Activated T-cell treated with anti-CD3 and anti-CD28 coated beads, Interleukin-2, amount 50 U/mL, for 4 hours (primary cell): Measurements from ENCODE around the gene ENDOV. TPM values are rescaled to one million over a fixed set of nuclear protein-coding genes. Genes with fewer than 3 reads are reported as not detected.

Experiments used
- ATAC-seq, 2 donors: fragments of 200-7000 bp; cut with Tn5 transposase; one replicate each; pipeline ENCODE4 v1.10.0; 2021
- DNase-seq: peaks from one replicate; pipeline ENCODE4 v3.0.0-alpha.2; 2020
- H3K27me3 Mint-ChIP-seq: one replicate; pipeline ENCODE4 v1.8.0; 2021; ENCODE audit warnings: low read depth, mixed read lengths
- H3K36me3 Mint-ChIP-seq: one replicate; pipeline ENCODE4 v1.8.0; 2022; ENCODE audit warnings: mixed read lengths; ENCODE audit not compliant: insufficient read depth
- H3K4me1 Mint-ChIP-seq: one replicate; pipeline ENCODE4 v1.8.0; 2021; ENCODE audit warnings: low read depth, mixed read lengths
- H3K4me3 Mint-ChIP-seq: one replicate; pipeline ENCODE4 v1.8.0; 2021; ENCODE audit warnings: mild to moderate bottlenecking, moderate library complexity, mixed read lengths
- H3K9me3 Mint-ChIP-seq: one replicate; pipeline ENCODE4 v1.8.0; 2021; ENCODE audit warnings: mixed read lengths
- total RNA-seq, 3 donors: library from RNA; stranded (reverse); gene quantifications; one replicate each; pipeline ENCODE4 v1.2.1, GENCODE V29; 2021

ENDOV gene
- total RNA-seq, 3 donors from 2014 or later: 11.2 to 12.9 (median 12.4) TPM

- no peak for DNase-seq
- Mint-ChIP-seq H3K4me1 (peaks cover 8% of the 10 kb centered on the region), H3K9me3 (no peaks in the 10 kb centered on the region), H3K4me3 (no peak overlapping the region), H3K27me3 (peaks cover 11% of the 10 kb centered on the region), H3K36me3 (no peaks in the 10 kb centered on the region)
- no peak for ATAC-seq
Measured at GRCh38 chr17:80427366-80428282, 12.7 kb downstream of the ENDOV start.

DNA sequence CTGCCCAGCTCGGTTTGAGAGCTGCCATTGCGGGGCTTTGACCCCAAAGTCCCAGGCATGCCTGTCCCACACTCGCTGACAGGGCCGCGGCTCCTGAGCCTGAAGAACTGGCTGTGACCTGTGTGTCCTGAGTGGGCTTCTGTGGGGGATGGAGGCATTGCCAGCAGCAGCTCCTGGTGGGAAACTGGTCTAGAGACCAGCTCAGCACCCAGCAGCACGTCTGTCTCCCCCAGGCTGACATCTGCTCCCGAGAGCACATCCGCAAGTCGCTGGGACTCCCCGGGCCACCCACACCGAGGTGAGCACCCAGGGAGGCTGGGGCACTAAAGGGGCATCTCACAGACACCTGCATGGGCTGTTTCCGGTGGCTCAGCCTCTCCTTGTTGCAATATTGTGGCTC is 13.4 kb downstream of the ENDOV start:
- no peak for ATAC-seq
- Mint-ChIP-seq H3K4me1 (peaks cover 8% of the 10 kb centered on the region), H3K4me3 (no peak overlapping the region)

DNA sequence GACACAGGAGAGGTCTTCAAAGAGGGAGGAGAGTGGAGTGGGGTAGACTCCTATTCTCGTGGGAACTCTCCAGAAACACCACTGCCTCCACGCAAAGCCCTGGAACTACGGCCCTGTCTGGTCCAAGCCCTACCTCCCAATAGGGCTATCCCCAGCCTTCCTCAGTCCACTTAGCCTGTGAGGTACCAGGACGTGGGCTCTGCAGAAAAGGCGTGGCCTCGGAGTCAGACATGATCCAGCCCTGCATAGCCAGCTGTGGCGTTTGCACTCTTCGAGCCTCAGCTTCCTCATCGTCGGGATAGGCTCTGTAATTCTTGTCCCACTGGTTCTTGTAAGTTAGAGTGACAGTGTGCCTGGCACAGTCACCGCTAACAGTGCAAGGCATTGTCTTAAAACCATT is 13.8 kb downstream of the ENDOV start:
- peaks cover 8% of the 10 kb centered on the region for H3K4me1 Mint-ChIP-seq
- ATAC-seq (no peak), DNase-seq (no peak)
- H3K36me3 Mint-ChIP-seq: no peaks in the 10 kb centered on the region
- H3K9me3 Mint-ChIP-seq: no peaks in the 10 kb centered on the region
- no peak overlapping the region for H3K4me3 Mint-ChIP-seq
- H3K27me3 Mint-ChIP-seq: peaks cover 11% of the 10 kb centered on the region

More for the DNA sequence above, 13.4 kb downstream of the ENDOV start:
- DNase-seq: no peak
- H3K27me3 Mint-ChIP-seq: peaks cover 11% of the 10 kb centered on the region
- no peaks in the 10 kb centered on the region for H3K36me3 Mint-ChIP-seq
- no peaks in the 10 kb centered on the region for H3K9me3 Mint-ChIP-seq

DNA sequence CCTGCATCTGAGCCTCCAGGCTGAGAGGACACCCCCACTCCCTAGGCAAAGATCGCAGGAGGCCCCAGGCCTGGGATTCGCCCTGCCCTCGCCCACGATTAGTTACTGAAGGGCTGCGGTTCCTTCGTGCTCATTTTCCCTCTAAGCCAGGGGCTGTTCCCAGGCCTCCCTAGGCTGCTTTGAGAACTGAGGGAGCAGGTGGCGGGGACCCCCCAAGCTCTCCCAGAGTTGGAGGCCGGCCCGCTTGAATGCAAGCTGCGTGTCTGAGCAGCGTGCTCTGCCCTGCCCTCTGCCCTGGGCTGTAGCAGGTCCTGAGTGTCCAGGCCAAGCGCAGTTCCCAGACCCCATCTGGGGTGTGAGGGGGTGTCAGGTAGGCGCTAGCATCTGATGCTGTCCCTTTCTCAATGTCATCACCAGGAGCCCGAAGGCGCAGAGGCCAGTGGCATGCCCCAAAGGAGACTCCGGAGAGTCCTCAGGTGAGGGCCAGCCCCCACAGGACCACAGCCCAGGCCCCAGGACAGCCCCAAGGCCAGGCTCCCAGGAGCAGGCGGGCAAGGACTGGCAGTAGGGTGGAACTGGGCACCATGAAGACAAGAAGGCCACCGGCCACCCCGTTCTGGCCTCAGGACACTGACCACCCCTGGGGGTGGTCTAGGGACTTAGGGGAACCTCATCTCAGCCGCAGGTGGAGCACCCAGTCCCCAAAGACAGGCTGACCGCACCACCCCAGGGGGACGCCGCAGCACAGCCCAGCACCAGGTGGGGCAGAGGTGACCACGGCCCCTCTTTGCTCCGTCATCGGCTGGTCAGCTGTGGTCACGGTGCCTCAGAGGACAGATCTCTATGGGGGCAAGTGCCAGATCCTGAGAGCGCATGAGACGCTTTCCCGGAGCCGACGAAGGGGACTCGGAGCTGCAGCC is 14.6 kb downstream of the ENDOV start:
- H3K27me3 Mint-ChIP-seq: peaks cover 9% of the 10 kb centered on the region
- H3K4me3 Mint-ChIP-seq: no peak overlapping the region
- peaks cover 2% of the 10 kb centered on the region for H3K4me1 Mint-ChIP-seq
- H3K9me3 Mint-ChIP-seq: no peaks in the 10 kb centered on the region
- DNase-seq (no peak), ATAC-seq (no peak)
- no peaks in the 10 kb centered on the region for H3K36me3 Mint-ChIP-seq

DNA sequence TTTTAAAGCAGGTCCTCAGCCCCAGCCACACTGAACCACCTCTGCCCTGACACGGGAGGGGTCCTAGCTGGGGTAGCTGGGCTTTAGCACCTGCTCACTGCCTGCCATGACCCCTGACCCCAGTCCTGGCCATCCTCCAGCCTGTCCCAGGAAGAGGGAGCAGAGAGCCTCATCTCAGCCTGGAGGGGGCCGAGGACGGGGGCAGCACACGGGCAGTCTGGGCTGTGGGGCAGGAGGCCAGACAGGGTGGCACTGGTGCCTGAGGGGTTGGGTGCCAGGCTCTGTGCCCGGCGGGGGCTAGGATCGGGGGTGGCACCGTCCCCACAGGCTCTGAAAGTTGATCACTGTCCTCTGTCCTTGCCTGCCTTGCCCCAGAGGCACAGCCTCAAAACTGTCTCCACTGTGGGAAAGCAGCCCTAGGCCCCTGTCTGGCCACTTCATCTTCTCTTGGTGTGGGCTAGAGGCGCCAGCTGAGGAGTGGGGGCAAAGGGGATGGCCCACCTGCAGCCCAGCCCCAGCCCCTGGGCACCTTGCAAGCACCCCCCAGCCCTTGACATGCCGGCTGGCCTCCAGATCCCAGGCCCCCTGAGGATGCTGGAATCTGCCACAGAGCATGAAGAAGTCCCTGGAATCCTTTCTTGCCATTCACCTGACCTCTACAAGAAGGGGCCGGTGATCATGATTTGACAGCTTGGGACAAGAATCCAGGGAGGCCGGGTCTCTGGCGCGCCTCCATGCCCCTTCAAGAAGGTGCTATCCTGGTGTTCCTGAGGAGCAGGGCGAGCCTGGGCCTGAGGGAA is 15.7 kb downstream of the ENDOV start:
- Mint-ChIP-seq H3K9me3 (no peaks in the 10 kb centered on the region), H3K36me3 (no peaks in the 10 kb centered on the region), H3K4me1 (no peaks in the 10 kb centered on the region), H3K27me3 (peaks cover 6% of the 10 kb centered on the region), H3K4me3 (no peak overlapping the region)
- no peak for DNase-seq
- no peak for ATAC-seq

- H3K36me3 Mint-ChIP-seq: no peaks in the 10 kb centered on the region
- no peaks in the 10 kb centered on the region for H3K9me3 Mint-ChIP-seq
- H3K27me3 Mint-ChIP-seq: no peaks in the 10 kb centered on the region
- DNase-seq: no peak
- H3K4me3 Mint-ChIP-seq: no peak overlapping the region
- ATAC-seq: no peak
- no peaks in the 10 kb centered on the region for H3K4me1 Mint-ChIP-seq
Measured at GRCh38 chr17:80431246-80432195, 16.6 kb downstream of the ENDOV start.

- Mint-ChIP-seq H3K27me3 (no peaks in the 10 kb centered on the region), H3K9me3 (no peaks in the 10 kb centered on the region), H3K36me3 (no peaks in the 10 kb centered on the region), H3K4me3 (no peak overlapping the region), H3K4me1 (no peaks in the 10 kb centered on the region)
- ATAC-seq (no peak), DNase-seq (no peak)
Measured at GRCh38 chr17:80432350-80432955, 17.5 kb downstream of the ENDOV start.

DNA sequence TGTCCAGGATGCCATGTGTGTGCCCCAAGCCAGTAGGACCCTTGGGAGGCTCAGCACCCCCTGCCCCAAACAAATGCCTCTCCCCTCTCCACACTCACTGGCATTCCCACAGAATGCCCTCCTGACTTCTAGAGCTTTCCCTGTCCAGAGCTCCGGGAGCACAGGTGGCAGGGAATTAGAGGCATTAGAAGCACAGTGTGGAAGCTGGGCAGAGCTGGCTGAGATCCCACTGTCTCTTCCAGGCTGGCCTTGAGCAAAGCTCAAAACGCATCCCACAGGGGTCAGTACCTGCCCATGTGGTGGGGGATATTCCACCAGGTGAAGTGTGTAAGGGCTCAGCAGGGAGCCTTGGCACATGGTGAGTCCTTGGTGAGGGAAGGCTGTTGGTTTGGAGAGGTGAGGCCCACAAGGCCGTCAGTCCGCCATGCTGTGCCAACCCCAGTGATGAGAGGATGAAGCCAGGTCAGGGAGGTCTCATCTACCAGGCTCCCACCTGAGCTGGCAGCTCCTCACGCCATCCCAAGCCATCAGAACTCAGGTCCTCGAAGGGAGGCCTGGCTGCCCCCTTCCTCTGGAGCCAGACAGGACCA is 18.1 kb downstream of the ENDOV start:
- Mint-ChIP-seq H3K36me3 (no peaks in the 10 kb centered on the region), H3K9me3 (no peaks in the 10 kb centered on the region)
- no peak for ATAC-seq

DNA sequence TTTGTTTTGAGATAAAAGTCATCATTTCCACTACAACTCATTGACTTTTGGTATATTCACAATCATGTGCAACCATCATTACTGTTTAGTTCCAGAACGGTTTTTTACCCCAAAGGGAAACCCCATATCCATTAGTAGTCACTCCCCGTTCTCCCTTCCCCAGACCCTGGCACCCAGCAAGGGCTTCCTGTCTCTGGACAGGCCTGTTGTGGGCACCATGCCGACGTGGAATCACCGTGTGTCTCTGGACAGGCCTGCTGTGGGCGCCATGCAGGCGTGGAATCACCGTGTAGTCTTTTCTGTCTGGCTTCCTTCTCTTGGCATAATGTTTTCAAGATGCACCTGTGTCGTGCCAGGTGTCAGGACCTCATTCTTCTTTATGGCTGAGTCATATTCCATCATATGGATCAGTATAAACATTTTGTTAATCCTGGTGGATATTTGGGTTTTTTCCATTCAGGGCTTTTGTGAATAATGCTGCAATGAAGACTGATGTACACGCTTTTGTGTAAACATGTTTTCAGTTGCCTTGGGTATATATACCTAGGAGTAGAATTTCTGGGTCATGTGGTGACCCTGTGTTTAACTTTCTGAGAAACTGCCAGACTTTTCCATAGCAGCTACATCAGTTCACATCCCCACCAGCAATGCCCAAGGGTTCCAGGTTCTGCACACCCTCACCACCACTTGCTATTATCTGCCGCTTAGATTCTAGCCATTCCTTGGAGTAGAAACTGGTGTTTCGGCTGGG is 19.1 kb downstream of the ENDOV start:
- Mint-ChIP-seq H3K27me3 (no peaks in the 10 kb centered on the region), H3K4me1 (no peaks in the 10 kb centered on the region), H3K9me3 (no peaks in the 10 kb centered on the region), H3K4me3 (no peak overlapping the region), H3K36me3 (no peaks in the 10 kb centered on the region)
- ATAC-seq: no peak
- DNase-seq: no peak

More for the DNA sequence above, 18.1 kb downstream of the ENDOV start:
- H3K4me1 Mint-ChIP-seq: no peaks in the 10 kb centered on the region
- H3K4me3 Mint-ChIP-seq: no peak overlapping the region
- no peak for DNase-seq
- H3K27me3 Mint-ChIP-seq: no peaks in the 10 kb centered on the region

DNA sequence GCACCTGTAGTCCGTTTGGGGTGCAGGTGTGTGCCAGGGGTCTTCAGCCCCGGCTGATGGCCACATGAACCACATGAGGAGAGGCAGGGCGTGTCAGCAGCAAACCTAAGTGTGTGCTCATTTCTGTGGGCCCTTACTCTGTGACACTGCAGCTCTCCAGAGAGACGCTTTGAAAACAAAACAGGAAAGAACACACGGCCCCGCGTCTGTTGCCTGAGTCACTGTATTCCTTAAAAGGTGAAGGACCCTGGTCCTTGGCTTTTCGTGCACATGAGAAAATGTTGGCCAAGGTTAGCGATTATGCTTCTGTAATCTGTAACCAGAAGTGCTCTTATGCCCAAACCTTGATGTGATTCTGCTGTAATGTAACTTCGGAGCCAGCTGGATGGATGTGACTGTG is 22.6 kb downstream of the ENDOV start:
- H3K36me3 Mint-ChIP-seq: no peaks in the 10 kb centered on the region
- H3K4me3 Mint-ChIP-seq: no peak overlapping the region
- H3K27me3 Mint-ChIP-seq: peaks cover 6% of the 10 kb centered on the region
- H3K4me1 Mint-ChIP-seq: no peaks in the 10 kb centered on the region
- ATAC-seq (no peak), DNase-seq (no peak)
- no peaks in the 10 kb centered on the region for H3K9me3 Mint-ChIP-seq

DNA sequence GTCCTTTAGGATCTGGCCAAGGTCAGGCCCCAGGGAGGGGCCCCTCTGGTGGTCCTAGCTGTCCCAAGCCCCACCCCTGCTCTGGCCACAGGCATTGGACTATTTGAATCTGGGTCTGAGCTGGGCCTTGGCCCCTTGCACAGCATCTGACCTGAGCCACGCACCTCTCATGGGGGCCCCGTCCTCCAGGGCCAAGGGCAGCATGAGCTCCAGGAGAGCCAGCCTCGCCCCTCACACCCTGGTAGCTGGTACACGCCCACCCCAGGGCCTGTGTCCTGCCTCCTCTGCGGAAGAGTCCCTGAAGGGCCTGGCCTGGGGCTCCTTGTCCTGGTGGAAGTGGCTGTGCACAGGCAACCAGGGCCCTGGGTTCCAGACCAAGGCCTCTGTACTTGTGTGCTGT is 23.8 kb downstream of the ENDOV start:
- no peaks in the 10 kb centered on the region for H3K9me3 Mint-ChIP-seq

DNA sequence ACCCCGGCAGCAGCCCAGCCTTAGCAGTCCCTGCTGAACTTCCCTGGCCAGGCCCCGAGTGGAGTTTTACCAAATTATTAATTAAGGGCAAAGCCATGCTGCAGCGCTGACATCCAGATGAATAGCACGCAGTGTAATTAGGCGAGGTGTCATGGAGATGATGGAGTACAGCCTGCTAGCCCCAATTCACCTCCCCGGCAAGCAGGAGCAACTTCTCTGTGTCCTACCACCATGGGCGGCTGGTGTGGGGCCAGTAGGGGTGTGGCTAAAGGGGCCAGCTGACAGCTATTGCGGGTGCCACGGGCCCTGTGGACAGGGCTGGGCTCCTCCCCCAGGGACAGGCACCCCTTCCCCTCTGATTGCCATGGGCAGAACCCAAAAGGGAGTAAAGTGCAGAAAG is 24.5 kb downstream of the ENDOV start:
- no peak for ATAC-seq
- no peak overlapping the region for H3K4me3 Mint-ChIP-seq

More for the DNA sequence above, 23.8 kb downstream of the ENDOV start:
- ATAC-seq: no peak
- no peak for DNase-seq
- no peaks in the 10 kb centered on the region for H3K36me3 Mint-ChIP-seq
- no peak overlapping the region for H3K4me3 Mint-ChIP-seq
- no peaks in the 10 kb centered on the region for H3K4me1 Mint-ChIP-seq
- peaks cover 9% of the 10 kb centered on the region for H3K27me3 Mint-ChIP-seq

More for the DNA sequence above, 24.5 kb downstream of the ENDOV start:
- Mint-ChIP-seq H3K9me3 (no peaks in the 10 kb centered on the region), H3K27me3 (peaks cover 9% of the 10 kb centered on the region), H3K4me1 (no peaks in the 10 kb centered on the region), H3K36me3 (no peaks in the 10 kb centered on the region)
- no peak for DNase-seq
